ENCODE results near the gene GFOD2. TPM values are rescaled to one million over a fixed set of nuclear protein-coding genes. Genes with fewer than 3 reads are reported as not detected.

The GFOD2 gene
- total RNA-seq, 2 donors from 2014 or later = 15.8 to 18.1 TPM

DNA sequence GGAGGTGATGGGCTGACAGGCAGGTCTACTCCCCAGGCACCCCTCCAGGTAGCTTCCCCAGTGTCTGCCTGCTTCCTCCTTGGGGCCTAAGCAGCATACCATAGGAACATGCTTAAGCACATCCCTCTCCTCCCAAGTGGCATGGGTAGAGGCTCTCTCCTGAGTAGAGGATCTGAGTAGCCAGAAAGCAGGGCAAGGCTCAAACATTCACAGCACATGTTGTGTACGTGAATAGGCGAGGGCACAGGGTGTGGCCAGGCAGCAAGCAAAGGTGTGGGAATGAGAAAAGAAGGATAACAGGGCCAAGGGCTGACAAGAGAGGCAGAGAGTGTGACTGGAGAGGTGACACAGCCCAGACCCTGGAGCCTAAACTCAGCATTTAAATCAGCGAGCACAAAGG is 29.7 kb upstream of the GFOD2 start:
- no peak overlapping the region for H3K27ac ChIP-seq
- no peaks in the 10 kb centered on the region for H3K9me3 ChIP-seq
- no peaks in the 10 kb centered on the region for H3K27me3 ChIP-seq
- WGBS, 2 donors = 92 to 100% methylated on average over 2 to 3 of the region's 3 CpGs
- DNase-seq (no peak), ATAC-seq (no peak)
- H3K36me3 ChIP-seq (replicated peaks in 1 of 2; ENCODE audit: insufficient read depth in 1 of 2, low read depth in 2 of 2) = peaks cover 0 to 4% of the 10 kb centered on the region in 2 donors
- intact Hi-C loops (cut with DNase I) = no loop called here
- no peak for TF ChIP-seq POLR2A (IDR thresholded peaks at IDR 0.05)
- no peak for TF ChIP-seq CTCF (IDR thresholded peaks at IDR 0.05)
- no peak overlapping the region for H3K4me3 ChIP-seq
- H3K4me1 ChIP-seq = no peaks in the 10 kb centered on the region

- no peak overlapping the region for H3K27ac ChIP-seq
- no peaks in the 10 kb centered on the region for H3K9me3 ChIP-seq
- TF ChIP-seq POLR2A (IDR thresholded peaks at IDR 0.05) = no peak
- no peak for TF ChIP-seq CTCF (IDR thresholded peaks at IDR 0.05)
- DNase-seq = no peak
- H3K36me3 ChIP-seq (replicated peaks in 1 of 2; ENCODE audit: insufficient read depth in 1 of 2, low read depth in 2 of 2) = peaks cover 0 to 14% of the 10 kb centered on the region in 2 donors
- ATAC-seq = no peak
- H3K27me3 ChIP-seq = no peaks in the 10 kb centered on the region
- H3K4me3 ChIP-seq = no peak overlapping the region
- no peaks in the 10 kb centered on the region for H3K4me1 ChIP-seq
- intact Hi-C loops (cut with DNase I) = no loop called here
Observed at GRCh38 chr16:67746846-67747245, 27.7 kb upstream of the GFOD2 start.

- no peaks in the 10 kb centered on the region for H3K4me1 ChIP-seq
- 79 to 81% methylated on average over 4 of the region's 4 CpGs for WGBS, 2 donors
- no peak overlapping the region for H3K4me3 ChIP-seq
- no peak overlapping the region for H3K27ac ChIP-seq
- H3K27me3 ChIP-seq = no peaks in the 10 kb centered on the region
- intact Hi-C loops (cut with DNase I) = no loop called here
- no peaks in the 10 kb centered on the region for H3K9me3 ChIP-seq
- no peak for DNase-seq
- H3K36me3 ChIP-seq (replicated peaks in 1 of 2; ENCODE audit: insufficient read depth in 1 of 2, low read depth in 2 of 2) = peaks cover 0 to 20% of the 10 kb centered on the region in 2 donors
- ATAC-seq = no peak
- TF ChIP-seq POLR2A (IDR thresholded peaks at IDR 0.05) = no peak
- TF ChIP-seq CTCF (IDR thresholded peaks at IDR 0.05) = no peak
Observed at GRCh38 chr16:67741118-67741517, 22.0 kb upstream of the GFOD2 start.

DNA sequence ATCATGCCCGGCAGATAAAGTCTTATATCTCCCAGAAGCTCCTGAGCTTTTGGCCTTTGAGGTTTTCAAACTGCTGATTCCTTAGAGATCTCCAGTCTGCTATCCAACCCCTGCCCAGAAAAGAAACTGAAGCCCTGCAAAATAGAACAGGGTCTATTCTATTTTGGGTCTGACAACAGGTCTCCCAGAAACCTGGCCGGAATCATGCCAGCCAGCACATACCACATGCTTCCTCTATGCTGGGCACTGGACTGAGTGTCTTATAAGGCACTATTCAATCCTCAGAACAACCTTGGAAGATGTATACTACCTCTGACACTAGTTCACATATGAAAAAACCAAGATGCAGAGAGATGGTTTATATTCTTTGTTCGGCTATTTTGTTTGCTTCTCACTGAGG is 21.3 kb upstream of the GFOD2 start:
- WGBS, 2 donors = 89 to 97% methylated on average over 3 of the region's 3 CpGs
- H3K36me3 ChIP-seq (replicated peaks in 1 of 2; ENCODE audit: insufficient read depth in 1 of 2, low read depth in 2 of 2) = peaks cover 0 to 20% of the 10 kb centered on the region in 2 donors

More for the DNA sequence above, 21.3 kb upstream of the GFOD2 start:
- TF ChIP-seq POLR2A (IDR thresholded peaks at IDR 0.05) = no peak
- TF ChIP-seq CTCF (IDR thresholded peaks at IDR 0.05) = no peak
- ATAC-seq (no peak), DNase-seq (no peak)
- H3K4me3 ChIP-seq = no peak overlapping the region
- no peaks in the 10 kb centered on the region for H3K9me3 ChIP-seq
- H3K4me1 ChIP-seq = no peaks in the 10 kb centered on the region
- intact Hi-C loops (cut with DNase I) = no loop called here
- no peak overlapping the region for H3K27ac ChIP-seq
- H3K27me3 ChIP-seq = no peaks in the 10 kb centered on the region

Data from body of pancreas (tissue), 4 donors.